Mucosa of stomach (tissue), 1 donor: ENCODE data around the gene SFTPD.
"Not testable (repeated sequence)": the region's sequence is repeated elsewhere in the genome, so short reads cannot be mapped to it uniquely, and the experiment has no call there.

Experiments used
- H3K27me3 ChIP-seq: one replicate; pipeline ENCODE4 v1.7.0; 2013; ENCODE audit warnings: mild to moderate bottlenecking, low read length; ENCODE audit not compliant: control insufficient read depth, insufficient read depth
- H3K36me3 ChIP-seq: one replicate; pipeline ENCODE4 v1.7.0; 2013; ENCODE audit warnings: low read length; ENCODE audit not compliant: control insufficient read depth, insufficient read depth
- H3K4me1 ChIP-seq: one replicate; pipeline ENCODE4 v1.7.0; 2013; ENCODE audit warnings: mild to moderate bottlenecking, low read length; ENCODE audit not compliant: control insufficient read depth, insufficient read depth
- H3K4me3 ChIP-seq: one replicate; pipeline ENCODE4 v1.7.0; 2013; ENCODE audit warnings: low read length
- H3K9ac ChIP-seq: one replicate; pipeline ENCODE4 v1.7.0; 2013; ENCODE audit warnings: mild to moderate bottlenecking, low read length, moderate library complexity
- H3K9me3 ChIP-seq: one replicate; pipeline ENCODE4 v1.7.0; 2013; ENCODE audit warnings: mild to moderate bottlenecking, low read length, moderate library complexity; ENCODE audit not compliant: control insufficient read depth
- donor health status: Pancreatic carcinoma.

SFTPD gene

DNA sequence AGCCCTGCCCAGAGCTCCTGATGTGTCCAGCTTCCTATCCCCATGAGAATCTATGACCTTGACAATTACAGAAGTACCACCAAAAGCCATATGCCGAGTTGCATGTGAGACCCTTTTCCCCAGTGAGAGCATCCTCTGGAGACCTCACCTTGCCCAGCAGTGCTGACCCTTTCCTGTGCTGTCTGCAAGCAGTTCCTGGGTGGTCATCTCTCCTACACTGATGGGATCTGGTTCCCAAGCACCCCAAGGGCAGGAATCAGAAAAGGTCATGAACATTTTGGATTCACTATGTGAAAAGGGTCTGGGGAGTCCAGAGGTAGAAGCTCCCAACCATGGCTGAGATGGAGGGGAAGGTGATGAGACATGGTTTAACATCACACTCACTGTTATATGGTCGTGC lies 18.2 kb downstream of the SFTPD start:
- no peaks in the 10 kb centered on the region for H3K36me3 ChIP-seq
- peaks cover 12% of the 10 kb centered on the region for H3K27me3 ChIP-seq
- no peaks in the 10 kb centered on the region for H3K4me1 ChIP-seq
- H3K4me3 ChIP-seq: no peak overlapping the region
- H3K9ac ChIP-seq: no peak overlapping the region
- H3K9me3 ChIP-seq: no peaks in the 10 kb centered on the region

DNA sequence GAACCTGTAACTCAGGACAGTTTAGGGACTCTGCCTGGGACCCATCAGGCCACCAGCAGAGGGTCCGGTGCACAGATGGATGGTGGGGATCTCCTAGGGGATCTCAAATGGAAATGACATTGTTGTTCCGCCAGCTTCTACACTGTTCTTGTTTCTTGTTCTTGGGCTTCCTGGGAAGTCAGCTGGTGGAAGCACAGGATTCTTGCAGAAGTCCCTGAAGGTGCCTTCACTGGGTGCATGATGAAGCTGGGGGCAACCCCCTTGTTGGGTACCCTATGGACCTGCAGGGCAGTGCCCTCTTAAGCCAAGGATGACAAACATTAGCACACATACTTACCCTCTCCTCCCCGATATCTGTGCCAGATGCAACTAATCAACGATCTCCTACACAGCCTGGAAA lies 18.6 kb downstream of the SFTPD start:
- H3K9me3 ChIP-seq: no peaks in the 10 kb centered on the region
- no peaks in the 10 kb centered on the region for H3K4me1 ChIP-seq
- no peak overlapping the region for H3K9ac ChIP-seq
- peaks cover 12% of the 10 kb centered on the region for H3K27me3 ChIP-seq
- H3K36me3 ChIP-seq: no peaks in the 10 kb centered on the region
- no peak overlapping the region for H3K4me3 ChIP-seq

DNA sequence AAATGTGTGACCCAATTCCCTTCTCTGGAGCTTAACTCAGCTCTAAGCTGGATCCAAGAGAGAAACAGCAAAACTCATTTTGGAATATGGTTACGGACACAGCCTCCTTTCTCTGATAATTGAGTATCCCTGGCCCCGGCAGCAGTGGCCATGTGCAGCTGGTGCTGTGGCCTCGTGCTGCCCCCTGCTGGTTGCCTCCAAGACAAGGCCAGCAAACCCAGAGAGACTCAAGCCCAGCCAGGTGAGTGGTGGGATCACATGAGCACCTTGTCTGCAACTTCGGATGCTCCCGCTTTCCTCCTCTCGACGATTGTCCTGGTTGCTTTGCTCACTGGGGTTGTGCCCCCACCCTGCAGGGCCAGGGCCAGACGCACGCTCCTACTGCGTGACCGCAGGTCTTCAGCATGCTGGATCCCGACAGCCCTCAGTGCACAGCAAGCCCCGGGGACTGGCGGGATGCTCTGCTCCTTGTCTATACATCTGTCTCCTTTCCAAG lies 19.4 kb downstream of the SFTPD start:
- Histone ChIP-seq H3K4me3 (no peak overlapping the region), H3K36me3 (no peaks in the 10 kb centered on the region), H3K27me3 (peaks cover 12% of the 10 kb centered on the region), H3K4me1 (no peaks in the 10 kb centered on the region), H3K9ac (no peak overlapping the region), H3K9me3 (no peaks in the 10 kb centered on the region)

DNA sequence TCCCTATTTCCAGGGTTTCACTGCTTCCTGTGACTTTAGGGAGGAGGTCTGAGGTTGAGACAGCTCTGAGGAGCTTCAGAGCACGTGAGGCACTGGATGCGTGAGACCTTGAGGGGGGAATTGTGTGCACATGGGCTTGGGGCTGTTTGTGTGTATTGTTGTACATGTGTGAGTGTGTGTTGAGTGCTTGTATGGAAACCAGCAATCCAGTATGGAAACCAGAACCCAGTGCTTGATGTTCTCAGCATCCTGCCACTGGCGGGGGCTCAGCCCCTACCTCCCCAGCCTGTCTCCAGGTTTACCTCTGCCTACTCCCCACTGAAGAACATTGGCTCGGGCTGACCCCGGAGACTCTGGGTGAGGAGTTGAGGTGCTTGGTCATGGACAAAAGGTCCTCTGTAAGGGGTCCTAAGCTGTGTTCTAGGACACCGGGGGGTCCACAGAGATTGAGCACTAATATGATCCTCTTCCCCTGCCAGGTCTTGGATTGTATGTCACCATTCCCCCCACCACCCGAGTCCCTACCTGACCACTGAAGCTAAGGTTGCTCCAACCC lies 20.8 kb downstream of the SFTPD start:
- Histone ChIP-seq H3K4me3 (no peak overlapping the region), H3K9me3 (no peaks in the 10 kb centered on the region), H3K4me1 (no peaks in the 10 kb centered on the region), H3K27me3 (peaks cover 12% of the 10 kb centered on the region), H3K9ac (no peak overlapping the region), H3K36me3 (no peaks in the 10 kb centered on the region)

DNA sequence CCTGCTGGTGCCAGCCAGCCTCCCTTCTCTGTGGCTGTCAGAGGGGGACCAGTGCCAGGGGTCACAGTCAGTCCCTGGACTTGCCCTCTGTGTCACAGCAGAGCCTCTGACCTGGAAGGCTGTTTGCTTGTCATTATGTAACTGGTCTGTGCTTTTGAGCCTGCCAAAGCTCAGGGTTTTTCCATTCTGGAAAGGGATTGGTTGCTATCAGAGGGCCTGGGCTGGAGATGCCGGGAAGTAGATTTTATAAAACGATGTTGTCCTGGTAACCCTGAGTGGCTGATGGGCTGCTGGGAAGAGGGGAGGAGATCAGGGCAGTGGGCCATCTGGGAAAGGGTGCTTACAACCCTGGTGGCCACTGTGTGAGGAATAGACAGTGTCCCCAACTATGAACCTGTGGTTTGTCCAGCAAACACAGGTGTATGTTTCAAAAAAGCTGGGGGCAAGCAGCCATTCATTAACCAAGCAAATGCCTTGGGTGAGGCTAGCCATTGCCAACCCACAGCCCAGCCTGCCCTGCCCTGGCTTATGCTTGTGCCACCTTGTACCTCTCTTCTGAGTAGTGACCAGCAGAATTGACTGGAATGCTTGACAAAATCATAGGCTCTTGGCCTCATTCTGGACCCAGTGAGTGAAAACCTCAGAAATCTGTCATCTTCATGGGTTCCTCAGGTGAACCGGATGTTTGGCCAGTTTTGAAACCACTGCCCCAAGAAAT lies 21.6 kb downstream of the SFTPD start:
- H3K36me3 ChIP-seq: no peaks in the 10 kb centered on the region
- no peaks in the 10 kb centered on the region for H3K4me1 ChIP-seq

DNA sequence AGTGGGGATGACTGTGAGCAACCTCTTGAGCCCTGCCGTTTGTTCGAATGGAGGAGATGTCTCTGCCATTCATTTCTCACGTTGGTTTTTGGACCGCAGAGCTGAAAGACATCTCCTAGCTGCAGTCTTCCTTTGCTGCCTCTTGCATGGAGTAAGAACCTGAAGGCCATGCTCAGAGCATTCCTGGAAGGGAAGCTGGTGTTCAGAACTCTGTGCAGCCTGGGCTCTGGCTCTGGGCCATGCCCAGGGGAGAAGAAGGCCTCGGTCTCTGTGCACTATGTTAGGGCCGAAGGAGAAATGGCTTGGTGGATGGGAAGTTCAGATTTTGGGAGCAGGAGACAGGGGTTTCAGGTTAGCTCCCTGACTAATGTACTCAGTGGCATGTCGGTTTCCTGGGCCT lies 22.9 kb downstream of the SFTPD start:
- no peaks in the 10 kb centered on the region for H3K4me1 ChIP-seq
- peaks cover 12% of the 10 kb centered on the region for H3K27me3 ChIP-seq
- no peak overlapping the region for H3K9ac ChIP-seq
- no peaks in the 10 kb centered on the region for H3K36me3 ChIP-seq
- H3K4me3 ChIP-seq: no peak overlapping the region
- H3K9me3 ChIP-seq: no peaks in the 10 kb centered on the region

More for the DNA sequence above, 21.6 kb downstream of the SFTPD start:
- Histone ChIP-seq H3K9ac (no peak overlapping the region), H3K9me3 (no peaks in the 10 kb centered on the region), H3K4me3 (no peak overlapping the region), H3K27me3 (peaks cover 12% of the 10 kb centered on the region)

DNA sequence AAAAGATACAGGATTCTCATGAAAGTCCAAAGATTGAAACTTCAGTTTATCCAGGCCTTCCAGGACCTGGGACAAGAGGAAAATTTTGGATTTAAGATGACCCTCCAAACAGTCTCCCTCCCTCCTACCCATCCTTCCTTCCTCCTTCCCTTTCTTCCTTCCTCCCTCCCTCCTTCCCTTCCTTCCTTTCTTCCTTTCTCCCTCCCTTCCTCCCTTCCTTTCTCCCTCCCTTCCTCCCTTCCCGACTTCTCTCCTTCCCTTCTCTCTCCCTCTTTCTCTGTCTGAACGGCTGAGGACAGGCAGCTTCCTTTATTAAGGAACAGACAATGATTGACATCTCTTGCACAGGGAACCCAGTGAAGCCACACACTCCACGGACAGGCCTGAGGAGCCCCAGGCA lies 23.3 kb downstream of the SFTPD start:
- no peaks in the 10 kb centered on the region for H3K36me3 ChIP-seq
- H3K9me3 ChIP-seq: no peaks in the 10 kb centered on the region
- no peaks in the 10 kb centered on the region for H3K4me1 ChIP-seq
- no peak overlapping the region for H3K4me3 ChIP-seq
- H3K9ac ChIP-seq: no peak overlapping the region
- peaks cover 14% of the 10 kb centered on the region for H3K27me3 ChIP-seq

DNA sequence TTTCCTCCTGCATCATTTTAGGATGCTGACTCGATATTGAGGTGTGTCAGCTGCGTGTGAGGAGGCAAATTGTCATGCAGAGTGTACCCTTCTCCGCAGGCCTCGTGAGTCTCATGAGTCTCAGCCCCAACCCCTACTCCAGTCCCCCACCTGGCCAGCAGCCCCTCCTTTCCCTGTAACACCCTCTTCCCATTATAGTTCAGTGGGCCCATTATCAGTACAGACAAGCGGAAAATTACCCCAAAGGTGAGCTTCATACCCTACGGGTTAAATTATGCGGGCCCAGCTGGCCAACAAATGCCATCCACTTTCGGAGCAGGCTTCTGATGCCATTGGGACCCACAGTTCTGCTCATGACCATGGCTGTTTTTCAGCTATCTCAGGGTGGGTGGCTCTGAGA lies 25.2 kb downstream of the SFTPD start:
- Histone ChIP-seq H3K4me1 (no peaks in the 10 kb centered on the region), H3K4me3 (no peak overlapping the region), H3K36me3 (no peaks in the 10 kb centered on the region), H3K9me3 (no peaks in the 10 kb centered on the region), H3K27me3 (peaks cover 2% of the 10 kb centered on the region), H3K9ac (no peak overlapping the region)

DNA sequence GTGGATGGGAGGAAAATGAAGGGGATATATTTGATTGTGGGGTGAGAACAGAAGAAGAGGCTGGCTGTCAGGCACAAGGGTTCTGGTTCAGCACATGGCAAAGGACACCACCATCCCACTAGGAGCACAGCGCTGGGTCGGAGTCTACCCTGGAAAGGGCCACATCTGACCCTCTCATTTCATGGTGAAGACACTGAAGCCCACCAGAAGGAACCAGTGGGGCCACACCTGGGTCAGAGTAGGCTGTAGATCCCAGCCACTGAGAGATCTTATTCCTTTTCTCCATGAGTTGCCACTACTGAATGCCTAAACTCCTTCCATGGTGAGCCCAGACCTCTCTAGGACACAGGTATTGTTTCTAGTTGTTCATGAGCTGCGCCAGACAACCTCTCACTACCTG lies 25.8 kb downstream of the SFTPD start:
- Histone ChIP-seq H3K4me1 (no peaks in the 10 kb centered on the region), H3K27me3 (peaks cover 2% of the 10 kb centered on the region), H3K9ac (no peak overlapping the region), H3K4me3 (no peak overlapping the region), H3K9me3 (no peaks in the 10 kb centered on the region), H3K36me3 (no peaks in the 10 kb centered on the region)

DNA sequence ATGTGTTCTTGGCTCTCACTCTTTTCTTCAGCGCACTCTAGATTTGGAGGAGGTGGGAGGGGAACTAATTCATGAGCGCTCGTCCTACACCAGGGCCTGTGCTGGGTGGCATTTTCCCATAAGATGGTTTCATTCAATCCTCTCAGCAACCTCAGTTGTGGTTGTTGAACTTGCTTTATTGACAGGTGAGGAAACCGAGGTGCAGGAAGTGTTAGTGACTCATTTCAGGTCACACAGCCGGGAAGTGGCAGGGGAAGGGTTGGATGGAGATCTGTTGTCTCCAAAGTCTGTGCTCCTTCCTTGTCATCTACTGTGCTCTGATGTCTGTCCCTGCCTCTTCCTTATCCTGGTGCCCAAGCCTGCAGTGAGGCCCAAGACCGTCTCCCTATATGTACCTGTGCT lies 26.9 kb downstream of the SFTPD start:
- H3K9ac ChIP-seq, H3K27me3 ChIP-seq, H3K9me3 ChIP-seq, H3K4me1 ChIP-seq, H3K4me3 ChIP-seq, H3K36me3 ChIP-seq: not testable (repeated sequence)

DNA sequence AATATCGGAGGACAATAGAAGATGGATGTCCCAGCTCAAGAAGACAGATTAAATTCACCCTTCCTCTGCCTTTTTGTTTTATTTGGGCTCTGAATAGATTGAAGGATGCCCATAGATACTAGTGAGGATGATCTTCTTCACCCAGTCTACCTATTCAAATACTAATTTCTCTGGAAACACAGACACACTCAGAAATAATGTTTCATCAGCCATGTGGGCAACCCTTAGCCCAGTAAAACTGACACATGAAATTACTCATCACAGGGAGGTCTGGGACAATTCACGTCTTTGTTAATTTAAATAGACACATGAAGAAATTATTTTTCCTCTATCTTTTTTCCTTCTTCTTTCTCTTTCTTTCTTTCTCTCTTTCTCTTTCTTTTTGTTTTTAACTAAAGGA lies 33.1 kb downstream of the SFTPD start:
- H3K27me3 ChIP-seq, H3K4me3 ChIP-seq, H3K36me3 ChIP-seq, H3K4me1 ChIP-seq, H3K9ac ChIP-seq, H3K9me3 ChIP-seq: not testable (repeated sequence)

DNA sequence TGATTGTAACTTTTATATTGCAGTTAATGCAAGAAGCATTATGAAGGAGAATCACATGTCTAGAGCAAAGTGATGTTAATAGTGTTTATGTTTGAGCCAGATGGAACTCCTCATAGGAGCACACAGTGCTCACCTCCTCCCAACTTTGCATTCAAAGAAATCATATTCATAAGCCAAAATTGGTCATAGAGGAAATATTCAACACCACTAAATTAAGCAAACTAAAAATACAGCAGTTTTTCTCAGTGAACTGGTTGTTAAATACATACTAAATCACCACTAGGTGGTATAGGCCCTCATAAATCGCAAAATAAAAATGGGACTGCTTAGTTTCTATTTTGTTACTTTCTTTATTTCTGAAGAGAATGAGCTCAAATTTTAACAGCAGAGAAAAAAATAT lies 34.4 kb downstream of the SFTPD start:
- not testable (repeated sequence) for H3K4me3 ChIP-seq, H3K4me1 ChIP-seq, H3K36me3 ChIP-seq, H3K9ac ChIP-seq, H3K27me3 ChIP-seq, H3K9me3 ChIP-seq

DNA sequence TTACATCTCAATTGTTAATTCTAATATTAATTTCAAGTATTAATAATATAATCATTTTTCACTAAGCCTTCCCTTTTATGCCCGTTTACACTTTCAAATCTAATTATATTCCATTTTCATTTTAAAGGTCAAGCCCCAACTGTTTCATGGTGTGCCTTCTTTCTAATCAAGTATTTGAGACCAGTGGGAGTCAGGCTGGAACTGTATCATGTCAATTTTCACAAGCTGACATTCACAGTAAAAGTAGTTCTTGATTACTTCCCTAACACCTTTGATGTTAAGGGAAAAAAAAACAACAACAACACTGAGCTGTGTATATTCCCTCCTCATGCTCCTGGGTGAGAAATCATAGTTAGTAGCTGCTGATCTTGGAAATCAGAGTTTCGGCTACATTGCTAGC lies 38.1 kb downstream of the SFTPD start:
- no peaks in the 10 kb centered on the region for H3K27me3 ChIP-seq
- H3K9ac ChIP-seq: no peak overlapping the region
- H3K4me1 ChIP-seq: no peaks in the 10 kb centered on the region
- no peaks in the 10 kb centered on the region for H3K9me3 ChIP-seq
- no peak overlapping the region for H3K4me3 ChIP-seq
- H3K36me3 ChIP-seq: no peaks in the 10 kb centered on the region
